Occipital lobe (tissue), 2 donors: ENCODE results near the gene LINC00237. TPM values are rescaled to one million over a fixed set of nuclear protein-coding genes. Genes with fewer than 3 reads are reported as not detected.

Experiments
- DNase-seq: peaks from one replicate; lab custom pipeline; 2025; lab: John Stamatoyannopoulos, UW
- total RNA-seq: library from RNA; depleted of rRNA; stranded (reverse); fragments of >200 nt; gene quantifications from one replicate; pipeline ENCODE4 v1.2.3, GENCODE V29; 2014

LINC00237 gene
- total RNA-seq, 1 donor from 2014 or later: 2.0 TPM

- DNase-seq: peak; percentile 95
Measured at GRCh38 chr20:21125849-21126580, 19.9 kb upstream of the LINC00237 start, which contains the start of gene KIZ. Gene KIZ, plus strand, starts transcription at chr20:21126082. Its CDS starts 34 bp downstream, at chr20:21126116.

GRCh38 chr20:21125072-21125848, 19.1 kb upstream of the LINC00237 start:
- peak; percentile 32 for DNase-seq

GRCh38 chr20:21124190-21124589, 18.0 kb upstream of the LINC00237 start:
- DNase-seq: no peak

GRCh38 chr20:21118782-21119181, 12.6 kb upstream of the LINC00237 start:
- no peak for DNase-seq

GRCh38 chr20:21118138-21118537, 12.0 kb upstream of the LINC00237 start:
- no peak for DNase-seq

- DNase-seq: no peak
Measured at GRCh38 chr20:21117521-21117920, 11.4 kb upstream of the LINC00237 start.

- DNase-seq: no peak
Measured at GRCh38 chr20:21114584-21114983, 8.4 kb upstream of the LINC00237 start.

GRCh38 chr20:21113697-21114096, 7.5 kb upstream of the LINC00237 start:
- DNase-seq: no peak

- DNase-seq: no peak
Measured at GRCh38 chr20:21111416-21111815, 5.3 kb upstream of the LINC00237 start.

GRCh38 chr20:21110811-21111210, 4.7 kb upstream of the LINC00237 start:
- DNase-seq: no peak

- DNase-seq: no peak
Measured at GRCh38 chr20:21109144-21109543, 3.0 kb upstream of the LINC00237 start.

GRCh38 chr20:21105429-21106170, 558 bp downstream of the LINC00237 start:
- no peak for DNase-seq

- DNase-seq: no peak
Measured at GRCh38 chr20:21104921-21105320, 1.2 kb downstream of the LINC00237 start.

GRCh38 chr20:21104466-21104761, 1.7 kb downstream of the LINC00237 start:
- no peak for DNase-seq

- DNase-seq: no peak
Measured at GRCh38 chr20:21103582-21104465, 2.3 kb downstream of the LINC00237 start.

- DNase-seq: peak; percentile 23
Measured at GRCh38 chr20:21102603-21103311, 3.4 kb downstream of the LINC00237 start.

GRCh38 chr20:21101932-21102575, 4.1 kb downstream of the LINC00237 start:
- DNase-seq: no peak

- no peak for DNase-seq
Measured at GRCh38 chr20:21101453-21101931, 4.7 kb downstream of the LINC00237 start.

- no peak for DNase-seq
Measured at GRCh38 chr20:21100578-21101452, 5.3 kb downstream of the LINC00237 start.
